Measurements from ENCODE around the gene AKAP1.

AKAP1 gene

DNA sequence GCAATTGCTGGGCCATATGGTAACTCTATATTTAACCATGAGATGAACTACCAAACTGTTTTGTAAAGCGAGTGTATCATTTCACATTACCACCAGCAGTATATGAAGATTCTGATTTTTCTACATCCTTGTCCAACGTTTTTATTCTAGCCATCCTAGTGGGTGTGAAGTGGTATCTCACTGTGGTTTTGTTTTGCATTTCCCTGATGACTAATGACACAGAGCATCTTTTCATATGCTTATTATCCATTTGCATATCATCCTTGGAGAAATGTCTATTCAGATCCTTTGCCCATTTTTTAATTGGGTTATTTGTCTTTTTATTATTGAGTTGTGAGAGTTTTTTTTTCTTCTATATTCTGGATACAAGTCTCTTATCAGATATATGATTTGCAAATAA lies 83.6 kb downstream of the AKAP1 start:
- no peak for DNase-seq (ENCODE audit: low spot score)

DNA sequence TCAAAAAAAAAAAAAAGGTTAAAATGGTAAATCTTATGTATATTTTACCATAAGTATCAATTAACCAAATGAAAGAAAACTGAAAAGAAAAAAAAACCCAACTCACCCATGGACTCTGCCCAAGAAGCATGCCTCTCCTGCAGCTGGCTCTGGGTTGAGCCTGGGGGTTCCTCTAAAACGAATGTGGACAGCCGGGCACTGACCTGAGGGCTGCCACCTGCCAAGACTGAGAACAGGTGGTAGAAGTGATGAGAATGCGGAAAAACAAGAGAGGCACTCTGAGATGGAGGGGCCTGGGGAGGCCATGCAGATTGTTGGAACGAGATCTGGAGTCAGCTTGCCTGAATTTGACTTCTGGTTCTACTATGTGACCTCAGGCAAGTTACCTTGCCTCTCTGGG lies 85.8 kb downstream of the AKAP1 start:
- DNase-seq (ENCODE audit: low spot score) = no peak
